Pancreas (tissue), 10 donors: ENCODE results near the gene AMPD2. TPM values are rescaled to one million over a fixed set of nuclear protein-coding genes. Genes with fewer than 3 reads are reported as not detected.
A peak's percentile ranks its signal among the peaks of the same experiment; 100 is the strongest.

Experiments used
- ATAC-seq, 4 donors: fragments of 200-7000 bp; cut with Tn5 transposase; one replicate each; pipeline versions ENCODE4 v1.8.0 to v1.9.1; 2020; ENCODE audit warnings: mild to moderate bottlenecking in 4 of 4, moderate library complexity in 4 of 4
- DNase-seq, 6 donors: peaks; one replicate each; pipeline ENCODE4 v3.0.0-alpha.2; 2020
- FAIRE-seq: peaks from 2 replicates; lab custom pipeline; 2012; peaks lifted over from hg19 to GRCh38; lab: Jason Lieb, UNC
- H3K27ac ChIP-seq, 4 donors: fragments of 200-600 bp; sonication (generic); 1 replicate in 3 of 4; 2 replicates in 1 of 4; pipeline versions ENCODE4 v1.5.0 to v1.8.0; 2020
- H3K27me3 ChIP-seq, 4 donors: fragments of 200-600 bp; one replicate each; pipeline ENCODE4 v1.8.0; 2021
- H3K36me3 ChIP-seq, 3 donors: fragments of 200-600 bp; sonication (generic) in 1 of 3; one replicate each; pipeline versions ENCODE4 v1.5.0 to v1.8.0; 2020 to 2021
- H3K4me1 ChIP-seq, 3 donors: fragments of 200-600 bp; one replicate each; pipeline ENCODE4 v1.8.0; 2021
- H3K4me3 ChIP-seq, 4 donors: fragments of 200-600 bp; sonication (generic) in 2 of 4; one replicate each; pipeline versions ENCODE4 v1.5.0 to v1.8.0; 2020 to 2021
- H3K9me3 ChIP-seq, 4 donors: fragments of 200-600 bp; one replicate each; pipeline ENCODE4 v1.8.0; 2021
- CTCF ChIP-seq, 4 donors: fragments of 200-600 bp; sonication (generic) in 3 of 4; IDR thresholded peaks; one replicate each; pipeline versions ENCODE4 v1.5.0 to v1.8.0; 2021; ENCODE audit warnings: antibody characterized with exemption in 4 of 4
- WGBS, 2 donors: extraction: QIAGEN DNeasy Blood & Tissue Kit; methylation state at CpG; one replicate each; pipeline ENCODE4 v1.1.7; 2013; 5-methylcytosine and 5-hydroxymethylcytosine counted together
- intact Hi-C, 3 donors: fragments of 100-400 bp; cut with DNase I; formaldehyde crosslinking; loops; one replicate each; pipeline versions ENCODE4 v1.11.1 to v1.14.2; 2022
- polyA plus RNA-seq, 2 donors: library from polyadenylated mRNA; stranded (reverse); fragments of 200-250 nt; gene quantifications; one replicate each; pipeline ENCODE4 v1.2.3, GENCODE V29; 2013
- total RNA-seq, 6 donors: library from RNA; stranded (reverse); fragmentation: NEBNext Ultra II Directional in 4 of 6; extraction: Animal tissue kit (Norgen Biotek cat#: 25700) in 4 of 6; gene quantifications; one replicate each; pipeline versions ENCODE4 v1.2.1 to v1.2.4, GENCODE V29; 2021 to 2023
- donor health status: healthy with polysubstance abuse.
- donor health status: DM: no; HTN: no; CAD: no; lungs with moderate emphysema.
- donor health status: DM: no; HTN: no; CAD: no.
- donor health status: control.
- donor health status: control.
- donor health status: Bipolar disorder and iron deficiency.
- donor health status: DM: yes; HTN: yes; CAD: no.
- donor health status: DM: no; HTN: no; CAD: no.
- donor health status: DM: no; HTN: no; CAD: no.
- donor health status: DM: yes; HTN: yes; CAD: no.

Gene AMPD2
- total and polyA plus RNA-seq, 8 donors, result 17.6 to 57.3 (median 35.5) TPM

DNA sequence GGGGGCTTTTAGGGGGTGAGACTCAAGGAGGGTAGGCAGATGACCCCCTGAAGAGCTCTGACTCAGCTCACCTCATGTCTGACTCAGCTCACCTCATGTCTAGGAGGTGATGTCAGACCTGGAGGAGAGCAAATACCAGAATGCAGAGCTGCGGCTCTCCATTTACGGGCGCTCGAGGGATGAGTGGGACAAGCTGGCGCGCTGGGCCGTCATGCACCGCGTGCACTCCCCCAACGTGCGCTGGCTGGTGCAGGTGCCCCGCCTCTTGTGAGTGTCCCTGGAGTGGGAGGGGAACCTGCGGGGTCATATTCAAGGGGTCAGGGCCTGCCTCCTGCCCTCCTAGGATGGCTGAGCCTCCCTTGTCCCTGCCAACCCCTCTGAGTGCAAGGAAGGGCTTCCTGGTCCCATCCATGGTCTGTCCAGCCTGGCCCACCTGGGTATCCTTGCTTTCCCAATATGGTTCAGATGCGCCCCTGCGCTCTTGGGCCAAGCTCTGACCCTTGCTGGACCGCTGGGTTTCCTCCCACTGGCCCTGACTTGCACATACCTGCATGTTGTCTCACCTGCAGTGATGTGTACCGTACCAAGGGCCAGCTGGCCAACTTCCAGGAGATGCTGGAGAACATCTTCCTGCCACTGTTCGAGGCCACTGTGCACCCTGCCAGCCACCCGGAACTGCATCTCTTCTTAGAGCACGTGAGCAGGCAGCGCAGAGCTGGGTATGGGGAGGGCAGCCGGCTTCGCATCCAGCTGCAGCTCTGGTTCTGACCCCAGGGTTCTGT lies 9.1 kb downstream of the AMPD2 start:
- Histone ChIP-seq H3K4me3 (no peak overlapping the region), H3K36me3 (peaks cover 0 to 41% (median 5%) of the 10 kb centered on the region in 3 donors), H3K9me3 (no peaks in the 10 kb centered on the region), H3K4me1 (no peaks in the 10 kb centered on the region), H3K27me3 (no peaks in the 10 kb centered on the region), H3K27ac (no peak overlapping the region)
- FAIRE-seq (no peak), DNase-seq (peak in 3 of 6 donors; percentile 21 to 58 (median 38)), ATAC-seq (no peak)
- 86 to 87% methylated on average over 23 of the region's 23 CpGs for WGBS, 2 donors
- intact Hi-C loops, result loop anchor here in 2 of 3 donors (5.0 kb wide), 1 partner anchor 86 kb away; no protein-coding TSS in a partner anchor
- no peak for TF ChIP-seq CTCF (IDR thresholded peaks at IDR 0.05)

DNA sequence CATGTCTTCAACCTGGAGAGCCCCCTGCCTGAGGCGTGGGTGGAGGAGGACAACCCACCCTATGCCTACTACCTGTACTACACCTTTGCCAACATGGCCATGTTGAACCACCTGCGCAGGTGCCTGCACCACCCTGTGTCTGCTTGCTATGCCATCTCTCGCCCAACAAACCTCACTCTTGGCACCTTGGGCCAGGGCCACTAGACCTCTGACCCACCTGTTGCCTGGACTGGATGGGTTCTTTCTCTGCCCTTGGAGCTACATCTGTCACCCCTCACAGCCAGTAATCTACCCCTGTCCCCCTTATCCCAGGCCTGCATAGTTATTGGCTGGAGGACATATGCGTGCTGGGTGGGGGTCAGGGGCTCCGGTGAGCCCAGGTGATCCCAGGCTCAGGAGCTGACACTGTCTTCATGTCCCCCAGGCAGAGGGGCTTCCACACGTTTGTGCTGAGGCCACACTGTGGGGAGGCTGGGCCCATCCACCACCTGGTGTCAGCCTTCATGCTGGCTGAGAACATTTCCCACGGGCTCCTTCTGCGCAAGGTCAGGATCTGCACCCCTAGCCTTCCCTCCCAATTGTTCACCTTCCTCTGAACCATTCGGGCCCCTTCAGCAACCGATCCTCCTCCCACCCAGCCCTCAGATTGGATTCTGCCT lies 9.9 kb downstream of the AMPD2 start:
- intact Hi-C loops, result loop anchor here (5.0 to 10.0 kb wide), 3 partner anchors 85 to 355 kb away; partner anchors contain the start of genes AHCYL1 (in 1 of the 3) and GNAI3 (in 1 of the 3)
- Histone ChIP-seq H3K9me3 (no peaks in the 10 kb centered on the region), H3K4me1 (no peaks in the 10 kb centered on the region), H3K4me3 (no peak overlapping the region), H3K36me3 (peaks cover 0 to 41% (median 5%) of the 10 kb centered on the region in 3 donors), H3K27me3 (no peaks in the 10 kb centered on the region), H3K27ac (no peak overlapping the region)
- FAIRE-seq, result no peak
- no peak for ATAC-seq
- peak in 1 of 6 donors; percentile 7 for DNase-seq
- WGBS, 2 donors, result 80 to 86% methylated on average over 10 of the region's 10 CpGs
- TF ChIP-seq CTCF (IDR thresholded peaks at IDR 0.05), result no peak

DNA sequence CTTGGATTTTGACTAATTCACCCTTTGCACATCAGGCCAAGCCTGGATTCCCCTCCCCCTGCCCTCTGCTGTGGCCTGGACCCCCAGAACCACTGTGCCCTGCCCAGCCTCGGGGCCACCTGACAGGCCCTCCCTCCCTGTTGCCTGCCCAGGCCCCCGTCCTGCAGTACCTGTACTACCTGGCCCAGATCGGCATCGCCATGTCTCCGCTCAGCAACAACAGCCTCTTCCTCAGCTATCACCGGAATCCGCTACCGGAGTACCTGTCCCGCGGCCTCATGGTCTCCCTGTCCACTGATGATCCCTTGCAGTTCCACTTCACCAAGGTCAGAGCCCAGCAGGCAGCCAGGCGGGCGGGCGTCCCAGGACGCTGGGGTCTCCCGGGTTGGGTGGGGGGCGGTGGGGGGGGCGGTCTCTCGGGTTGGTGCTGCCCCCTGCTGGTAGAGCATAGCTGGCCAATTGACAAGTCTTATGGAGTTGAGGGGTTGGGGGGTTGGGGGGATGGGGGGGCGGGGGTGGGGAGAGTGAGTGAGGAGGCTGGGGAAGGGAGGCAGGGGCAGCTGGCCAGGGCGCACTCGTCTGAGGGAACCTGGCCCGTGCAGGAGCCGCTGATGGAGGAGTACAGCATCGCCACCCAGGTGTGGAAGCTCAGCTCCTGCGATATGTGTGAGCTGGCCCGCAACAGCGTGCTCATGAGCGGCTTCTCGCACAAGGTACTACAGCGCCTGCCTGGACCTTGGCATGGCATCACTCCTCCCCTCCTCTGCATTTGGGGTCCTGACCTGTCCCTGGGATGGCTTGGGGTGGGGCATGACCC lies 10.7 kb downstream of the AMPD2 start:
- DNase-seq, result peak in 3 of 6 donors; percentile 19 to 72 (median 45)
- H3K36me3 ChIP-seq, result peaks cover 0 to 41% (median 5%) of the 10 kb centered on the region in 3 donors
- WGBS, 2 donors, result 76 to 79% methylated on average over 26 to 30 of the region's 30 CpGs

More for the DNA sequence above, 10.7 kb downstream of the AMPD2 start:
- no peak overlapping the region for H3K27ac ChIP-seq
- H3K4me3 ChIP-seq, result no peak overlapping the region
- no peak for FAIRE-seq
- peak in 2 of 4 donors; percentile 37 to 44 for ATAC-seq
- no peaks in the 10 kb centered on the region for H3K27me3 ChIP-seq
- no peaks in the 10 kb centered on the region for H3K9me3 ChIP-seq
- intact Hi-C loops, result loop anchor here in 2 of 3 donors (10.0 kb wide), 2 partner anchors 85 to 355 kb away; partner anchors contain the start of genes AHCYL1 (in 1 of the 2) and GNAI3 (in 1 of the 2)
- TF ChIP-seq CTCF (IDR thresholded peaks at IDR 0.05), result peak in 1 of 4 donors; percentile 8
- no peaks in the 10 kb centered on the region for H3K4me1 ChIP-seq
